ENCODE measurements around the gene CTSD. TPM values are rescaled to one million over a fixed set of nuclear protein-coding genes. Genes with fewer than 3 reads are reported as not detected.

CTSD gene
- total RNA-seq, 1 donor from 2014 or later, result 109 TPM

GRCh38 chr11:1761110-1761856 lies 2.4 kb downstream of the CTSD start:
- Mint-ChIP-seq H3K27ac (ENCODE audit: unreplicated experiment) (no peak overlapping the region), H3K4me3 (peak overlapping the region; percentile 31), H3K9me3 (no peaks in the 10 kb centered on the region), H3K36me3 (ENCODE audit: low read depth) (no peaks in the 10 kb centered on the region), H3K4me1 (peaks cover 5% of the 10 kb centered on the region), H3K27me3 (ENCODE audit: low read depth) (no peaks in the 10 kb centered on the region)
- TF ChIP-seq CTCF (conservative IDR thresholded peaks at IDR 0.05), result no peak
- no peak for DNase-seq (ENCODE audit: low read depth, low spot score)

- Mint-ChIP-seq H3K36me3 (ENCODE audit: low read depth) (no peaks in the 10 kb centered on the region), H3K27ac (ENCODE audit: unreplicated experiment) (no peak overlapping the region)
Observed at GRCh38 chr11:1760351-1761109, 3.2 kb downstream of the CTSD start.

GRCh38 chr11:1759851-1760220 lies 3.9 kb downstream of the CTSD start:
- no peak for TF ChIP-seq CTCF (conservative IDR thresholded peaks at IDR 0.05)

More at GRCh38 chr11:1760351-1761109, 3.2 kb downstream of the CTSD start:
- Mint-ChIP-seq H3K4me3 (peak overlapping the region; percentile 31), H3K9me3 (no peaks in the 10 kb centered on the region), H3K27me3 (ENCODE audit: low read depth) (no peaks in the 10 kb centered on the region), H3K4me1 (peaks cover 5% of the 10 kb centered on the region)
- no peak for TF ChIP-seq CTCF (conservative IDR thresholded peaks at IDR 0.05)
- DNase-seq (ENCODE audit: low read depth, low spot score), result no peak

GRCh38 chr11:1759151-1759850 lies 4.4 kb downstream of the CTSD start:
- DNase-seq (ENCODE audit: low read depth, low spot score), result no peak
- H3K27ac Mint-ChIP-seq (ENCODE audit: unreplicated experiment), result no peak overlapping the region
- no peaks in the 10 kb centered on the region for H3K36me3 Mint-ChIP-seq (ENCODE audit: low read depth)
- H3K4me1 Mint-ChIP-seq, result peaks cover 2% of the 10 kb centered on the region
- no peaks in the 10 kb centered on the region for H3K9me3 Mint-ChIP-seq
- H3K4me3 Mint-ChIP-seq, result peak overlapping the region; percentile 34
- TF ChIP-seq CTCF (conservative IDR thresholded peaks at IDR 0.05), result no peak
- H3K27me3 Mint-ChIP-seq (ENCODE audit: low read depth), result no peaks in the 10 kb centered on the region

More at GRCh38 chr11:1759851-1760220, 3.9 kb downstream of the CTSD start:
- no peak for DNase-seq (ENCODE audit: low read depth, low spot score)
- no peak overlapping the region for H3K27ac Mint-ChIP-seq (ENCODE audit: unreplicated experiment)
- no peaks in the 10 kb centered on the region for H3K27me3 Mint-ChIP-seq (ENCODE audit: low read depth)
- H3K4me1 Mint-ChIP-seq, result peaks cover 5% of the 10 kb centered on the region
- no peaks in the 10 kb centered on the region for H3K36me3 Mint-ChIP-seq (ENCODE audit: low read depth)
- peak overlapping the region; percentile 34 for H3K4me3 Mint-ChIP-seq
- no peaks in the 10 kb centered on the region for H3K9me3 Mint-ChIP-seq

GRCh38 chr11:1758611-1759150 lies 5.0 kb downstream of the CTSD start:
- Mint-ChIP-seq H3K4me3 (no peak overlapping the region), H3K27me3 (ENCODE audit: low read depth) (no peaks in the 10 kb centered on the region), H3K4me1 (no peaks in the 10 kb centered on the region), H3K27ac (ENCODE audit: unreplicated experiment) (no peak overlapping the region), H3K9me3 (no peaks in the 10 kb centered on the region), H3K36me3 (ENCODE audit: low read depth) (no peaks in the 10 kb centered on the region)
- DNase-seq (ENCODE audit: low read depth, low spot score), result no peak
- TF ChIP-seq CTCF (conservative IDR thresholded peaks at IDR 0.05), result no peak

All from neural crest cell (in vitro differentiated cells).